H1 (cell line): ENCODE measurements around the gene USH1C.

ENCODE experiments used
- EZH2 ChIP-seq: fragments of 200-600 bp; sonication (generic); IDR thresholded peaks from 2 replicates; pipeline ENCODE4 v1.7.1; 2012; ENCODE audit warnings: low read depth, mild to moderate bottlenecking, moderate library complexity, low read length, inconsistent platforms; ENCODE audit not compliant: severe bottlenecking
- GTF2F1 ChIP-seq: IDR thresholded peaks from 2 replicates; pipeline ENCODE4 v1.6.1; 2012; ENCODE audit warnings: low read depth, low read length, improper control_type of control experiment, borderline replicate concordance
- POLR2A ChIP-seq, 2 experiments: IDR thresholded peaks; 1 replicate in 1 of 2; 2 replicates in 1 of 2; pipeline ENCODE4 v1.6.1; 2011; ENCODE audit warnings: low read depth in 2 of 2, low read length in 2 of 2, mild to moderate bottlenecking in 2 of 2; ENCODE audit errors: control extremely low read depth in 1 of 2
- TF ChIP-seq, protein P1 (sequence below), 3 experiments: IDR thresholded peaks; 1 replicate in 2 of 3; 2 replicates in 1 of 3; pipeline versions ENCODE4 v1.5.1 to v1.6.1; 2011; ENCODE audit warnings: low read length in 3 of 3, mild to moderate bottlenecking in 3 of 3, inconsistent platforms in 2 of 3, low read depth in 1 of 3, moderate library complexity in 1 of 3; ENCODE audit not compliant: insufficient read depth in 1 of 3; ENCODE audit errors: control extremely low read depth in 1 of 3

DNA sequence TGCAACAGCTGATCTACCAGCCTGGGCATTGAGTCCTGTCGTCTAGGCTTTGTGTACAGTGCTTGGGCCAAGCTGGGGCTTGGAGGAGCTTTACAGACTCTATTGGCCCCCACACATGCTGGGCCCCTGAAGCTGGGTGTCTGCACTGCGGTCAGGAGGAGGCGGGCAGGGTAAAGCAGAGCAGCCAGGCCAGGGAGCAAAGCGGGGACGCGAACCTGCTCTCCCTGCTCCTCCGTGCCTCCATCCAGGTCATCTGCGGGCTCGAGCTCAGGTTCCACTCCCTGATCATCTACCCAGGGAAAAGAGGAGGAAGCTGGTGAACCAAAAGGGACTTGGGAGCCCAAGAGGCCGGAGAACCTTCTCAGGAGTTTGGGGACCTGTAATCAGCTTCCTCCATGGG is 27.0 kb downstream of the USH1C start:
- no peak for TF ChIP-seq EZH2
- TF ChIP-seq, protein P1, sequence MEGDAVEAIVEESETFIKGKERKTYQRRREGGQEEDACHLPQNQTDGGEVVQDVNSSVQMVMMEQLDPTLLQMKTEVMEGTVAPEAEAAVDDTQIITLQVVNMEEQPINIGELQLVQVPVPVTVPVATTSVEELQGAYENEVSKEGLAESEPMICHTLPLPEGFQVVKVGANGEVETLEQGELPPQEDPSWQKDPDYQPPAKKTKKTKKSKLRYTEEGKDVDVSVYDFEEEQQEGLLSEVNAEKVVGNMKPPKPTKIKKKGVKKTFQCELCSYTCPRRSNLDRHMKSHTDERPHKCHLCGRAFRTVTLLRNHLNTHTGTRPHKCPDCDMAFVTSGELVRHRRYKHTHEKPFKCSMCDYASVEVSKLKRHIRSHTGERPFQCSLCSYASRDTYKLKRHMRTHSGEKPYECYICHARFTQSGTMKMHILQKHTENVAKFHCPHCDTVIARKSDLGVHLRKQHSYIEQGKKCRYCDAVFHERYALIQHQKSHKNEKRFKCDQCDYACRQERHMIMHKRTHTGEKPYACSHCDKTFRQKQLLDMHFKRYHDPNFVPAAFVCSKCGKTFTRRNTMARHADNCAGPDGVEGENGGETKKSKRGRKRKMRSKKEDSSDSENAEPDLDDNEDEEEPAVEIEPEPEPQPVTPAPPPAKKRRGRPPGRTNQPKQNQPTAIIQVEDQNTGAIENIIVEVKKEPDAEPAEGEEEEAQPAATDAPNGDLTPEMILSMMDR (IDR thresholded peaks at IDR 0.05; ENCODE audit: control extremely low read depth in 1 of 3, insufficient read depth in 1 of 3, low read depth in 1 of 3, low read length in 3 of 3): no peak
- no peak for TF ChIP-seq POLR2A (IDR thresholded peaks at IDR 0.05; ENCODE audit: control extremely low read depth in 1 of 2, low read depth in 2 of 2, low read length in 2 of 2)
- no peak for TF ChIP-seq GTF2F1
